K562 (cell line): ENCODE measurements around the gene UTS2R. TPM values are rescaled to one million over a fixed set of nuclear protein-coding genes. Genes with fewer than 3 reads are reported as not detected.

Source experiments
- DACH1 ChIP-seq: fragments of 450-650 bp; IDR thresholded peaks from 2 replicates; pipeline ENCODE4 v1.6.1; 2018; ENCODE audit not compliant: partially characterized antibody
- FIP1L1 ChIP-seq: fragments of 200-400 bp; formaldehyde crosslinking; IDR thresholded peaks from 2 replicates; pipeline ENCODE4 v1.6.1; 2018; ENCODE audit warnings: mild to moderate bottlenecking, low read depth, low read length; ENCODE audit not compliant: poor library complexity, severe bottlenecking
- GTF2F1 ChIP-seq: IDR thresholded peaks from 2 replicates; pipeline ENCODE4 v1.6.1; 2011; ENCODE audit warnings: low read depth, low read length, improper control_type of control experiment
- HMG20A ChIP-seq: fragments of 450-650 bp; formaldehyde crosslinking; conservative IDR thresholded peaks from 2 replicates; pipeline ENCODE4 v1.4.0; 2020; ENCODE audit warnings: mild to moderate bottlenecking, mixed read lengths
- HNRNPH1 ChIP-seq: fragments of 200-400 bp; formaldehyde crosslinking; optimal IDR thresholded peaks from 2 replicates; pipeline ENCODE3; 2017; ENCODE audit warnings: low read depth, mild to moderate bottlenecking, low read length, moderate library complexity
- KAT7 ChIP-seq: sonication (generic); formaldehyde crosslinking; IDR thresholded peaks from 2 replicates; pipeline ENCODE4 v1.8.0; 2022; ENCODE audit warnings: missing genetic modification reagents, mild to moderate bottlenecking, borderline replicate concordance
- NFRKB ChIP-seq: fragments of 450-650 bp; IDR thresholded peaks from 2 replicates; pipeline ENCODE4 v1.6.1; 2016; ENCODE audit warnings: low read depth
- NFYB ChIP-seq: IDR thresholded peaks from 2 replicates; pipeline ENCODE4 v1.6.1; 2011; ENCODE audit warnings: mild to moderate bottlenecking, moderate library complexity; ENCODE audit not compliant: insufficient read length; ENCODE audit errors: extremely low read depth
- PHB2 ChIP-seq: fragments of 450-650 bp; IDR thresholded peaks from 2 replicates; pipeline ENCODE4 v1.6.1; 2017; ENCODE audit warnings: low read depth
- RBM15 ChIP-seq: fragments of 200-400 bp; formaldehyde crosslinking; IDR thresholded peaks from 2 replicates; pipeline ENCODE4 v1.6.1; 2018; ENCODE audit warnings: mild to moderate bottlenecking, low read length, moderate library complexity; ENCODE audit not compliant: insufficient read depth
- ZKSCAN1 ChIP-seq: fragments of 150-350 bp; IDR thresholded peaks from 2 replicates; pipeline ENCODE4 v1.6.1; 2016; ENCODE audit warnings: low read depth, low read length
- ZNF232 ChIP-seq: sonication (generic); formaldehyde crosslinking; IDR thresholded peaks from 2 replicates; pipeline ENCODE4 v1.8.0; 2022; ENCODE audit warnings: mild to moderate bottlenecking, missing genetic modification reagents
- ZNF583 ChIP-seq: fragments of 250-450 bp; sonication (Bioruptor Pico); IDR thresholded peaks from 2 replicates; pipeline ENCODE4 v1.4.0; 2020
- ZSCAN32 ChIP-seq: fragments of 450-650 bp; formaldehyde crosslinking; IDR thresholded peaks from 2 replicates; pipeline ENCODE4 v1.4.0; 2020; ENCODE audit warnings: mild to moderate bottlenecking, moderate library complexity
- ZZZ3 ChIP-seq: fragments of 450-650 bp; IDR thresholded peaks from 2 replicates; pipeline ENCODE4 v1.6.1; 2016; ENCODE audit warnings: antibody characterized with exemption, mild to moderate bottlenecking, moderate library complexity
- polyA plus RNA-seq, 8 experiments: library from polyadenylated mRNA; depleted of rRNA in 4 of 8; stranded (reverse) in 5 of 8; unstranded in 3 of 8; fragments of >200 nt; fragmentation: Nextera tagmentation in 2 of 8; fragmentation: Illumina TruSeq in 1 of 8; extraction: Ambion mirVana in 2 of 8; extraction: Trizol in 1 of 8; gene quantifications; 2 replicates each; pipeline versions ENCODE4 v1.2.1 to v1.2.3, GENCODE V29; 2011 to 2014; ENCODE audit warnings: inconsistent platforms in 1 of 8, missing spikeins in 1 of 8
- total RNA-seq, 7 experiments: library from RNA; depleted of rRNA in 6 of 7; stranded (reverse); fragments of >200 nt in 6 of 7; fragmentation: Illumina TruSeq in 2 of 7; extraction: Trizol in 2 of 7; gene quantifications; 2 replicates each; pipeline versions ENCODE4 v1.2.1 to v1.2.3, GENCODE V29; 2011 to 2021; ENCODE audit warnings: low replicate concordance in 1 of 7
- TF ChIP-seq, protein P1 (sequence below): fragments of 250-450 bp; sonication (Bioruptor Pico); IDR thresholded peaks from 2 replicates; pipeline ENCODE4 v1.5.0; 2020; ENCODE audit warnings: mild to moderate bottlenecking
- TF ChIP-seq, protein P2 (sequence below): fragments of 450-650 bp; formaldehyde crosslinking; IDR thresholded peaks from 2 replicates; pipeline ENCODE4 v1.4.0; 2022; ENCODE audit warnings: missing genetic modification characterization
- TF ChIP-seq, protein P3 (sequence below): sonication (generic); formaldehyde crosslinking; IDR thresholded peaks from 2 replicates; pipeline ENCODE4 v1.8.1; 2023; ENCODE audit warnings: mild to moderate bottlenecking, missing genetic modification reagents
- TF ChIP-seq, protein P4 (sequence below): sonication (generic); formaldehyde crosslinking; IDR thresholded peaks from 2 replicates; pipeline ENCODE4 v1.8.0; 2022; ENCODE audit warnings: mild to moderate bottlenecking, missing genetic modification reagents

Gene UTS2R
- total and polyA plus RNA-seq, 9 of the 15 experiments (the other 6 are each of a cell fraction or from before 2014, with no cell fraction given) = 0.22 TPM; not detected in 8

DNA sequence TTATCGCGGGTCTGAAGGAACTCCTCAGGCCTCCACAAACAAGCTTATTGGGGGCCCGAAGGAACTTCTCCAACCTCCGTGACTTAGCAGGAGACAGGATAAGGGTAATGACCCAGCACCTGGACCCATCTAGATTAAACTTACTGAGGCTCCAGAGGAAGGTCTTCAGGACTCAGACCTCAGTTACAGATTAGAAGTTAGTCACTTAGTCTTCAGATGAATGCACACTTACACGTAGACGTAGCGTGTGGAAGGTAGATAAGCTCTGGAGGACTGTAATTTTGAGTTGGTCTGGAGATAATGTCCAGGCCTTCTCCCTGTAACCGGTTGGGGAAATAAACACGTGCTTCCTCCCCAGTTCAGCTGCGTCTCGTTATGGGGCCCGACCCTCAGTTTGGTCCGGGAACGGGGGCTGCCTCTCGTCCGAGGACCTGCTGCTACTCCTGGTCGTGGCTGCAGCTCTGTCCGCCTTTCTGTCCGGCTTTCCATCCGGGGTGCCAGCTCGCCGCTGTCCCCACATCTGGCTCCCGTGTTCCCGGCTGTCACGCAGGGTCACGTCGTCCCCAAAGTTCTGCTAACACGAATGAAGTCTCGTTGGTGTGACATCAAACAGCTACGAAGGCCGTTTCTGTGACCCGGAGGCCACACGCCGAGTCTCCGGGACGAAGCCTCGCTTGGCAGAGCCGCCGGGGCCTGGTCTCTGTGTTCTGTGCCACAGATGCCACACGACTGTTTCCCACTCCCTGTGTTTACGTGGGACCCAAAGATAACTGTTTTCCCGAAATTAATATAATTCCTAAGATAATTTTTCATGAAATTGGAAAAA is 26.2 kb upstream of the UTS2R start (continued):
- TF ChIP-seq, protein P1, sequence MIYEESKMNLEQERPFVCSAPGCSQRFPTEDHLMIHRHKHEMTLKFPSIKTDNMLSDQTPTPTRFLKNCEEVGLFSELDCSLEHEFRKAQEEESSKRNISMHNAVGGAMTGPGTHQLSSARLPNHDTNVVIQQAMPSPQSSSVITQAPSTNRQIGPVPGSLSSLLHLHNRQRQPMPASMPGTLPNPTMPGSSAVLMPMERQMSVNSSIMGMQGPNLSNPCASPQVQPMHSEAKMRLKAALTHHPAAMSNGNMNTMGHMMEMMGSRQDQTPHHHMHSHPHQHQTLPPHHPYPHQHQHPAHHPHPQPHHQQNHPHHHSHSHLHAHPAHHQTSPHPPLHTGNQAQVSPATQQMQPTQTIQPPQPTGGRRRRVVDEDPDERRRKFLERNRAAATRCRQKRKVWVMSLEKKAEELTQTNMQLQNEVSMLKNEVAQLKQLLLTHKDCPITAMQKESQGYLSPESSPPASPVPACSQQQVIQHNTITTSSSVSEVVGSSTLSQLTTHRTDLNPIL = no peak
- TF ChIP-seq ZZZ3 (no peak), HMG20A (CRISPR knock-in tag) (no peak), DACH1 (peak; percentile 73), PHB2 (peak; percentile 89), HNRNPH1 (no peak), ZNF232 (CRISPR knock-in tag) (no peak), ZKSCAN1 (0 out of 2 replicates have a peak, but pooled peaks have one; percentile 19), RBM15 (no peak), ZNF583 (CRISPR knock-in tag) (peak; percentile 95), FIP1L1 (no peak), NFRKB (peak; percentile 94), NFYB (no peak), ZSCAN32 (no peak), GTF2F1 (no peak), KAT7 (CRISPR knock-in tag) (no peak)
- TF ChIP-seq, protein P2, sequence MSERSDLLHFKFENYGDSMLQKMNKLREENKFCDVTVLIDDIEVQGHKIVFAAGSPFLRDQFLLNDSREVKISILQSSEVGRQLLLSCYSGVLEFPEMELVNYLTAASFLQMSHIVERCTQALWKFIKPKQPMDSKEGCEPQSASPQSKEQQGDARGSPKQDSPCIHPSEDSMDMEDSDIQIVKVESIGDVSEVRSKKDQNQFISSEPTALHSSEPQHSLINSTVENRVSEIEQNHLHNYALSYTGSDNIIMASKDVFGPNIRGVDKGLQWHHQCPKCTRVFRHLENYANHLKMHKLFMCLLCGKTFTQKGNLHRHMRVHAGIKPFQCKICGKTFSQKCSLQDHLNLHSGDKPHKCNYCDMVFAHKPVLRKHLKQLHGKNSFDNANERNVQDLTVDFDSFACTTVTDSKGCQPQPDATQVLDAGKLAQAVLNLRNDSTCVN (CRISPR knock-in tag) = no peak
- TF ChIP-seq, protein P3, sequence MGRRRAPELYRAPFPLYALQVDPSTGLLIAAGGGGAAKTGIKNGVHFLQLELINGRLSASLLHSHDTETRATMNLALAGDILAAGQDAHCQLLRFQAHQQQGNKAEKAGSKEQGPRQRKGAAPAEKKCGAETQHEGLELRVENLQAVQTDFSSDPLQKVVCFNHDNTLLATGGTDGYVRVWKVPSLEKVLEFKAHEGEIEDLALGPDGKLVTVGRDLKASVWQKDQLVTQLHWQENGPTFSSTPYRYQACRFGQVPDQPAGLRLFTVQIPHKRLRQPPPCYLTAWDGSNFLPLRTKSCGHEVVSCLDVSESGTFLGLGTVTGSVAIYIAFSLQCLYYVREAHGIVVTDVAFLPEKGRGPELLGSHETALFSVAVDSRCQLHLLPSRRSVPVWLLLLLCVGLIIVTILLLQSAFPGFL = no peak
- TF ChIP-seq, protein P4, sequence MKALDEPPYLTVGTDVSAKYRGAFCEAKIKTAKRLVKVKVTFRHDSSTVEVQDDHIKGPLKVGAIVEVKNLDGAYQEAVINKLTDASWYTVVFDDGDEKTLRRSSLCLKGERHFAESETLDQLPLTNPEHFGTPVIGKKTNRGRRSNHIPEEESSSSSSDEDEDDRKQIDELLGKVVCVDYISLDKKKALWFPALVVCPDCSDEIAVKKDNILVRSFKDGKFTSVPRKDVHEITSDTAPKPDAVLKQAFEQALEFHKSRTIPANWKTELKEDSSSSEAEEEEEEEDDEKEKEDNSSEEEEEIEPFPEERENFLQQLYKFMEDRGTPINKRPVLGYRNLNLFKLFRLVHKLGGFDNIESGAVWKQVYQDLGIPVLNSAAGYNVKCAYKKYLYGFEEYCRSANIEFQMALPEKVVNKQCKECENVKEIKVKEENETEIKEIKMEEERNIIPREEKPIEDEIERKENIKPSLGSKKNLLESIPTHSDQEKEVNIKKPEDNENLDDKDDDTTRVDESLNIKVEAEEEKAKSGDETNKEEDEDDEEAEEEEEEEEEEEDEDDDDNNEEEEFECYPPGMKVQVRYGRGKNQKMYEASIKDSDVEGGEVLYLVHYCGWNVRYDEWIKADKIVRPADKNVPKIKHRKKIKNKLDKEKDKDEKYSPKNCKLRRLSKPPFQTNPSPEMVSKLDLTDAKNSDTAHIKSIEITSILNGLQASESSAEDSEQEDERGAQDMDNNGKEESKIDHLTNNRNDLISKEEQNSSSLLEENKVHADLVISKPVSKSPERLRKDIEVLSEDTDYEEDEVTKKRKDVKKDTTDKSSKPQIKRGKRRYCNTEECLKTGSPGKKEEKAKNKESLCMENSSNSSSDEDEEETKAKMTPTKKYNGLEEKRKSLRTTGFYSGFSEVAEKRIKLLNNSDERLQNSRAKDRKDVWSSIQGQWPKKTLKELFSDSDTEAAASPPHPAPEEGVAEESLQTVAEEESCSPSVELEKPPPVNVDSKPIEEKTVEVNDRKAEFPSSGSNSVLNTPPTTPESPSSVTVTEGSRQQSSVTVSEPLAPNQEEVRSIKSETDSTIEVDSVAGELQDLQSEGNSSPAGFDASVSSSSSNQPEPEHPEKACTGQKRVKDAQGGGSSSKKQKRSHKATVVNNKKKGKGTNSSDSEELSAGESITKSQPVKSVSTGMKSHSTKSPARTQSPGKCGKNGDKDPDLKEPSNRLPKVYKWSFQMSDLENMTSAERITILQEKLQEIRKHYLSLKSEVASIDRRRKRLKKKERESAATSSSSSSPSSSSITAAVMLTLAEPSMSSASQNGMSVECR (CRISPR knock-in tag) = peak; percentile 36; the same call in 1 of the 2 replicates
